ENCODE results near the gene KMT2B.
"Not testable (repeated sequence)": the region's sequence is repeated elsewhere in the genome, so short reads cannot be mapped to it uniquely, and the experiment has no call there.

KMT2B gene

DNA sequence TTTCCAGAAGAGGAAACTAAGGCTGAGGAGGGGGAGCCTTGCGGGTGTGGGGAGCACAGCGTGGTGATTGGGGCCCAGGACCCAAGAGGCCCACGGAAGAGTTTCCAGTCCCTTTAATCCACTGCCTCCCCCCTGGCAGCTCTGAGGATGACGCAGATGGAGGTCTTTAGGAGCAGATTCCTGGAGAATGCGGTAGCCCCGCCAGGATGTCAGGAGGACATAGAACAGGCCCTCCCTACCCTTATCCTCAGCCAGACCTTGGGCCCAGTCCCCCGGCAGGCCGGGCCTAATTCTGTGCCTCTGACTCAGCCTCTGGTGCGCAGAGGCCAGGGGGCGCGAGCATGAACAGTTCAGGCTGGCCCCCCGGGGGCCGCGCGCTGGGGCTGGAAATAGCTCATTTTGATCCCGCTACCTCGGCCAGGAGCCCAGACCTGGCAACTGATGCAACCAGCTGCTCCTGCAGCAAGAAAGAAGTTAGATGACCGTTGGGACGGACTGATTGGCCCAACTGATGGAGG lies 39.5 kb downstream of the KMT2B start:
- no peak for DNase-seq (ENCODE audit: low read depth)

DNA sequence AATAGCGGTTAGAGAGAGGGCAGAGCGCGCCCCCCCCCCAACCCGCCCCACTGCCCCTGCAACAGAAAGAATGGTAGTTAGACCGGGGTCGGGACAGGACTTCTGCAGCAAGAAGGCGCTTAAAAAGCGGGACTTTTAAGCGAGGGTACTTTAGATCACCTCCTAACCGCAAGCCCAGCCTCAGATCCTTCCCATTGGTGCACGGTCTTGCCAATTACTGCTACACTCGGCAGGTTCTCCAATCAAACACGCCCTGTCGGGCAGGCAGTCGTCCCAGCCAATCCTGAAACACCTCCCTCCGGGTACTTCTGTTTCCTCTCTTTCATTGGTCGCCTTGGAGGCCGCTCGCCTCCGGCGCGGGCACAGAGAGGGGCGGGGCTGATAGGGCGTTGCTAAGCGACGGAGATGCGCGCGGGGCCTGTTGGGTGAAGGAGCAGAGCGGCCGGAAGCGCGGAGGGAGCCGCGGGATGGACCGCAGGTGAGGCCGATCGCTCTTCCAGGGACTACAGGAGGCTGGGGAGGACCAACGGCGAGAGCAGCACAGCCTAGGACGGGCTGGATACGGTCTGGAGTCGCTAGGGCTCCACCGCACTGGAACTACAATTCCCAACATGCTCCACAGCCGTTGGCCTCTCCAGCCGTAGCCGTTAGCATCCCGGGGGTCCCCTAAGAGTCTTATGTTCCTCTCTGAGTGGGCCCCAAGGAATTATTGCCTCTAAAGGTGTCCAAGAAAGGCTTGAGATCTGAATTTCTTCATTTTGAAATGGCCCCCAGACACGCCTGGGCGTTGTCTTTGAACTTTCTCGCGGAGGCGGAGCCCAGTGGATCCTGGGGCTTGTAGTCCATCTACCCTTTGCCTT lies 40.2 kb downstream of the KMT2B start, which contains the start of gene PROSER3:
PROSER3 (plus strand) TSS at position 428 of the 860 bp plus-strand sequence; CDS start at position 468, 40 bp downstream.
- peak; percentile 98 for DNase-seq (ENCODE audit: low read depth)

DNA sequence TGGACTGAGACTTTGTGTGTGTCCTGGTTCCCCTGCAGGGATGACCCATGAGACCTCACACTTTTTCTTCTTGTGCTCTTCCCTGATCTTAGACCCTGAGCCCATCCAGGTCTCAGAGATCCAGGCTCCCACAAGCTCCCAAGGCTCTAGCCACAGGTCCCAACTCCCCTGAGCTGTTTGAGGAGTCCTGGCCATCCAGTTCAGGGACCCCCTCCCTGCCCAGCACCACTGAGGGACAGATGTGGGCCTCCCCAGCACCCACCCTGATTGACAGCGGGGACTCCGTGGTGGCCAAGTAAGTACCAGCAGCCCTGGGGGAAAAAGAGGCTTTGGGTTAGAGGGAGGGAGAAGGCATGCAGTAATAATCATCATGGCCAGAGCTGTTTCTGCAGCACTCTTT lies 41.9 kb downstream of the KMT2B start:
- no peak for DNase-seq (ENCODE audit: low read depth)

DNA sequence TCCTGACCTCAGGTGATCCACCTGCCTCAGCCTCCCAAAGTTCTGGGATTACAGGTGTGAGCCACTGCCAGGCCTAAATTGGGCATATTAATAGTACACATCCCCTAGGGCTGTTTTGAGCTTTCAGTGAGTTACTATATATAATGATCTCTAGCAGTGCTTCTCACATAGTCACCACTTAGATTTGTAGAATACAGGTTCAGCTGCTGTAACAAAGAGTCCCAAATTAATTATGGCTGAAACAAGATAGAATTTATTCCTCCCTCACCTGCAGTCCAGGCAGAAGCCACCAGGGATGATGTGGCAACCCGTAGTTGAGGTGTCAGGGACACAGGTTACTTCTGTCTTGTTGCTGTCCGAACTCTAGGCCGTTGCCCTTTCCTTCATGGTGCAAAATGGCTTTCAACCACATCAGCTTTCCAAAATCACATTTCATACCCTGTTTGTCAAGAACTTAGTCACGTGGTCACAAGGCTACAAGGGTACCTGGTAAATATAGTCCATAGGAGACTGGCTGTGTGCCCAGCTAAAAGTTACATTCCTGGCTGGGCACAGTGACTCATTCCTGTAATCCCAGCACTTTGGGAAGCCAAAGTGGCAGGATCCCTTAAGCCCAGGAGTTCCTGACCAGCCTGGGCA lies 43.0 kb downstream of the KMT2B start:
- DNase-seq (ENCODE audit: low read depth): no peak

DNA sequence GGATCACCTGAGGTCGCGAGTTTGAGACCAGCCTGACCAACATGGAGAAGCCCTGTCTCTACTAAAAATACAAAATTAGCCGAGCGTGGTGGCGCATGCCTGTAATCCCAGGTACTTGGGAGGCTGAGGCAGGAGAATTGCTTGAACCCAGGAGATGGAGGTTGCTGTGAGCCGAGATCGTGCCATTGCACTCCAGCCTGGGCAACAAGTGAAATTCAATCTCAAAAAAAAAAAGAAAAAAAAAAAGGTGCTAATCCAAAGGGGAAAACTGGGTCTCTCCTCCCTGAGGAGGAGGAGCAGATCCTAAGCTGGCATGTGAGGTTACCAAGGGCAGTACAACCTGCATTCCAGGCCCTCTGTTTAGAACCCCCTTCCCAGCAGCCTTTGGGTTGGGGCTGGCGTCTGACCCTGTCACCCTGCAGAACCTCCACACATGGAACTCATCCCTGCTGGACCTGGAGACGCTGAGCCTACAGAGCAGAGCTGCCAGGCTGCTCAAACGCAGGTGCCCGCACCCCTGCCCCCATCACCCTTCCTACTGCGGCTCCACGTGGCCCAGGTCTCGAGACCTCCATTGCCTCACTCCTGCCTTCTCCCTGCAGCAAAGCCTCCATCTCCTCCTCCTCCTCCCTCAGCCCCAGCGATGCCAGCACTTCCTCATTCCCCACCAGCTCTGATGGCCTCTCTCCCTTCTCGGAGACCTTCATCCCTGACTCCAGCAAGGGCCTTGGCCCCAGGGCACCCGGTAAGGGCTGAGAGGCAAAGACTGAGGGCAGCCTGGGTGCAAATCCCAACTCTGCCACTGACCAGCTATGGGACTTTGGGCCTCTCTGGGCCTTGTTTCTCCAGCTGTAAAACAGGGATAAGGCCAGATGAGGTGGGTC lies 46.9 kb downstream of the KMT2B start:
- no peak for DNase-seq (ENCODE audit: low read depth)

DNA sequence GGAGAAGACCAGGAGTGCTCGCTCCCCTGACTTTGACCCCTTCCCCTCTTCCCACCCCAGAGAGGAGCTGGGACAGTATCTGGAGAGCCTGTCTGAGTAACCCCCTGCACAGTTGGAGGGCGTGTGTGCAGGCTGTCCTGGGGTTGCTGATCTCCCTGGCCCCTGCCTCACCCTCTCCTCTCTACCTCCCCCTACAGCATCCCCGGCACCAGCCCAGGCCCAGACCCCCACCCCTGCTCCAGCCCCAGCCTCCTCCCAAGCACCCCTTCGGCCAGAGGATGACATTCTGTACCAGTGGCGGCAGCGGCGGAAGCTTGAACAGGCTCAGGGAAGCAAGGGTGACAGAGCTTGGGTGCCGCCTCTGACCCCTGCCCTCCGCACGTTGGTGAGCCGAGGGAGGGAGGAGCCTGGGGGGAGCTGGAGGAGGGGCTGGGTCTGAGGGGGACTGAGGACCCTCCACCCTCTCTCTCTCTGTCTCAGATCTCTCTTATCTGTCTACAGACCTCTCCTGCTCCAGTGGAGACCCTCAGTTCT lies 48.8 kb downstream of the KMT2B start:
- DNase-seq (ENCODE audit: low read depth): no peak

DNA sequence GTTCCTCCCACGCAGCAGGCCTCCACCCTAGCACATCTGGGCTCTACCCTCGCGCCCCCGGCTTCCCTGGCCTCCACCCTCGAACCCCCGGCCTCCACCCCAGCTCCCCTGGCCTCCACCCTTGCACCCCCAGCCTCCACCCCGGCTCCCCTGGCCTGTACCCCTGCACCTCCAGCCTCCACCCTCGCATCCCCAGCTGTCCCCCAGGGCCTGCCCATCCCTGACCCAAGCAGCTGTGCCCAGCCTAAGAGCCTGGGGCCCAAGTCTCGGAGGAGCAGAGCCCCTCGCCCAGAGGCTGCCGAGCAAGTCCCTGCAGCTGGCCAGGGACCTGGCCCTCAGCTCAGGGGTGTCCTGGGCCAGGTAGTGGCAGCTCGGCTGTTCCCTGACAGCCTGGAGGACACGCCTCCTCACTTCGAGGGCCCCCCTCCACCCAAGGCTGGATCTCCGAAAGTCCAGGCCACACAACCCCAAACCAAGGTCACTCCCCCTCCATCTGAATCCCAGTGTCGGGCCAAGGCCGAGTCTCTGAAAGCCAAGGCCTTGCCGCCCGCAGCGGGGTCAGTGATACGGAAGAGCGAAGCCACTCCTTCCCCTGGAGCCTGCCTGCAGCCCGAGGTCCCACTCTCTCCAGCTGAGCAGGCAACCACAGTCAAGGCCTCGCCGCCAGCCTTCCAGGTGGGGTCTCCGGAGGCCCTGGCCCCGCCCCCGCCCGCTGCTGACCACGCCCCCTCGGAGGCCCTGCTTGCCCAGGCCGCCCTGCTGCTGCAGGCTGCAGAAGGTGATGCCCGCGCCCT lies 49.7 kb downstream of the KMT2B start:
- DNase-seq (ENCODE audit: low read depth): no peak

DNA sequence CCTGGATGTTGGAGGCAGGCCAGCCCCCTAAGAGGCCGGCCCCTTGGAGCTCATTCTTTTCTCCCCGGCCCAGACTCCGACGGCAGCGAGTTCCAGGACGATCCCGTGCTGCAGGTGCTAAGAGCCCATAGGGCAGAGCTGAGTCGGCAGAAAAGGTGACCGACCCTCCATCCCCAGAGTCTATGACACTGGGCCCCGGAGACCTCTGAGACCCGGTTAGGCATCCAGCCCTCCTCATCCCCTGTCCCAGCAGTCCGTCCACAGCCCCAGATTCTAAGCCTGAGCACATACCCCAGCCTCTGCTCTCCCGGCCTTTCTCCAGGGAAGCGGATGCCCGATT lies 50.2 kb downstream of the KMT2B start:
- no peak for DNase-seq (ENCODE audit: low read depth)

DNA sequence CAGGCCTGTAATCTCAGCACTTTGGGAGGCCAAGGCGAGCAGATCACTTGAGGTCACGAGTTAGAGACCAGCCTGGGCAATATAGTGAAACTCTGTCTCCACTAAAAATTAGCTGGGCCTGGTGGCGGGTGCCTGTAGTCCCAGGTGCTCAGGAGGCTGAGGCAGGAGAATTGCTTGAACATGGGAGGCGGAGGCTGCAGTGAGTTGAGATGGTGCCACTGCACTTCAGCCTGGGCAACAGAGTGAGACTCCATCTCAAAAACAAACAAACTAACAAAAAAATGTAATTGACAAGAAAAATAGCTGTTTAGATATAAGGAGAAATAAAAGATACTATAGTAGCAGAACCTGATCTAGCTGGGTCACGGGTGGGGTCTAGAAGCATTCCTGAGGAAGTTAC lies 54.6 kb downstream of the KMT2B start:
- DNase-seq (ENCODE audit: low read depth): not testable (repeated sequence)

DNA sequence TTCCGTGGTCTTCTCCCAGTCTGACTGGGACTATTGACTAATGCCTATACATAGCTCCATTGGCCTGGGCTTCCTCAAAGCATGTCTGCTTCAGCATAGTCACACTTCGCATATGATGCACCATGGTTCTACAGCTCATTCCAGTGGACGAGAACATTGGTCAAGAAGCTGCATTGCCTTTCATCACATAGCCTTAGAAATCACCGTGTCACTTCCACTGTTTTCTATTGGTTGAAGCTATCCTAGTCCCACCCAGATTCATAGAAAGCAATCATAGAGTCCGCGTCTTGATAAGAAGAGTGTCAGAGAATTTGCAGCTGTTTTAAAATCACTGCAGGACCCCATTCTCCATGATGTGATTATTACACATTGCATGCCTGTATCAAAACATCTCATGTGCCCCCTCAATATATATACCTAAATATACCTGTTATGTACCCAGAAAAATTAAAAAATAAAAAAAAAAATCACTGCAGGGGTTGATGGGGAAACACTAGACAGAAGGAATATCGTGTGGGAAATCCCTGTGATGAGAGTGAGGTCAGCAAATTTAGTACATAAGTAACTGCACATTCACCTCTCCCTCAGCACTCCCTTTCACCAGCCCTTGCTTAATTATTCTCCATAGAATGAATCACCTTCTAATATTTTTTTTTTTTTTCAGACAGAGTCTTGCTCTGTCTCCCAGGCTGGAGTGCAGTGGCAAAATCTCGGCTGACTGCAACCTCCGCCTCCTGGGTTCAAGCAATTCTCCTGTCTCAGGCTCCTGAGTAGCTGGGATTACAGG lies 55.4 kb downstream of the KMT2B start:
- no peak for DNase-seq (ENCODE audit: low read depth)

DNA sequence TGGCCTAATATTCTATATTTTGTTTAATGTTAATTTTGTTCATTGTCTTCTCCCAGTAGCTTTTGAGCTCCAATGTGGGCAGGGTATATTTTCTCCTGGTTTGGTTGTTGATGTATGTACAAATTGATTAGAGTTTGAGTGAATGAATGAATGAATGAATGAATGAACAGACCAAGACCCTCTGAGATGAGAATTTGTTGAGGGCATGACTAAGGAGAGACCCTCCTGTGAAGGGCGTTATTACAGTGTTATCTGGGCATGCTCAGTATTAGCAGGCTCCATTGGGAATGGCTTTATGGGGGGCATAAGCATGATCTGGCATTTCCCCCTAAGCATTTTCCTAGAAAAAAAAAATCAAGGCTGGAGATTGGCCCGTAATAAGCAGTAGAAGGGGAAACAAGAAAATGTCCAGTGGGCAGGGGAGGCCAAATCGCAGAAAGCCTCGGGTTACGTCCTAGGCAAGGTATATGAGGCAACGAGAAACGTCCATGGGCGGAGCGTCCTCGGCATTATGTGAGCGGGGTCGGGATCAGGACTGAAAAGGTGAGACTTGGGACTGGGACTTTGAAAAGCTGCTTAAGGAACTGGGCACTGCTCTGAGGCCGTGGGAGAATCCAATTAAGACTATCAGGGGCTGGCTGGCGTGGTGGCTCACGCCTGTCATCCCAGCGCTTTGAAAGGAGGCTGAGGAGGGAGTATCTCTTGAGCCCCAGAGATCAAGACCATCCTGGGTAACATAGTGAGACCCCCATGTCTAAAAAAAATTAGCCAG lies 56.7 kb downstream of the KMT2B start:
- DNase-seq (ENCODE audit: low read depth): no peak

DNA sequence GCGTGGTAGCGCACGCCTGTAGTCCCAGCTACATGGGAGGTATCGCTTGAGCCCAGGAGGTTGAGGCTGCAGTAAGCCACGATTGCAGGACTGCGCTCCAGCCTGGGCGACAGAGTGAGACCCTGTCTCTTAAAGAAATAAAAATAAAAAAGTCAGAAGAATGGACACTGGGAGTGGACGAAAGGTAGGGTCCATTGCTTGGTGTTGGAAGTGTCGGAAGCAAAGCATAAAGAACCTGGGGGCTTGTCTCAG lies 57.2 kb downstream of the KMT2B start:
- DNase-seq (ENCODE audit: low read depth): no peak

DNA sequence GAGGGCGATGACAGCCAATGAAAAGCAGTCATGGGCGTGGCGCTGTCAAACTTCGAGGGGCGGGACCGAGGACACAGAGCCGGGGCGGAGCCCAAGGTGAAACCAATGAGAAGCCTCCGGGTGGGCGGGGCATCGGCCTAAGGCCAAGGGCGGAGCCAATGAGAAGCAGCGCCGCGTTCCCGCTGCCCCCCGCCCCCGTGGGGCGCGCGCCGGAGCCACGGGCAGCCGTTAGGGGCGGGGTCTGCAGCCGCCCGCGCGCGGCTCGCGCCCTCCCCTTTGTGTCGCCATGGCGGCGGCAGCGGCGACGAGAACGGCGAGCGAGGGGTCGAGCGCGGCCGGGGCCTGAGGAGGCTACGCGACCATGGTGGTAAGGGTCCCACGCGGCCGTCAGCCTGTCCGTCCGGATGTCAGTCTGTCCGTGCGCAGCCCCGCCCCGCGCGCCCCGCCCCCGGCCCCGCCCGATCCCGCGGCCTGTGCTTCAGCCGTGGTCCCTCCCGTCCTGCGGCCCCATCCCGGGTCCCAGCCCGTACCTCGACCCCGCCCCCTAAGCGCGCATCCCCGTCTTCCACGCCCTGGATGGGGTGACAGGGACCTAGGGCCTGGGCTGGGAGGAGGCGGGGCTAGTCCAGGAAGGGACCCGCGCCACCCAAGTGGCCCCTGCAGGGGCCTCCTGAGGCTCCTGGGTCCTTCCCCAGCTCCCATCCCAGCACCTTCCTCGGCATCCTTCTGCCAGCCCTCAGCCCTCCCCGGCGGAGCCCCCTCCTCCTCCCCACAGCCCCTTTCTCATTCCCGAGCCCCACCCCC lies 57.7 kb downstream of the KMT2B start, which contains the start of gene ARHGAP33:
ARHGAP33 (plus strand) TSS at position 267 of the 804 bp plus-strand sequence; CDS start at position 362, 95 bp downstream.
- peak; percentile 99 for DNase-seq (ENCODE audit: low read depth)

DNA sequence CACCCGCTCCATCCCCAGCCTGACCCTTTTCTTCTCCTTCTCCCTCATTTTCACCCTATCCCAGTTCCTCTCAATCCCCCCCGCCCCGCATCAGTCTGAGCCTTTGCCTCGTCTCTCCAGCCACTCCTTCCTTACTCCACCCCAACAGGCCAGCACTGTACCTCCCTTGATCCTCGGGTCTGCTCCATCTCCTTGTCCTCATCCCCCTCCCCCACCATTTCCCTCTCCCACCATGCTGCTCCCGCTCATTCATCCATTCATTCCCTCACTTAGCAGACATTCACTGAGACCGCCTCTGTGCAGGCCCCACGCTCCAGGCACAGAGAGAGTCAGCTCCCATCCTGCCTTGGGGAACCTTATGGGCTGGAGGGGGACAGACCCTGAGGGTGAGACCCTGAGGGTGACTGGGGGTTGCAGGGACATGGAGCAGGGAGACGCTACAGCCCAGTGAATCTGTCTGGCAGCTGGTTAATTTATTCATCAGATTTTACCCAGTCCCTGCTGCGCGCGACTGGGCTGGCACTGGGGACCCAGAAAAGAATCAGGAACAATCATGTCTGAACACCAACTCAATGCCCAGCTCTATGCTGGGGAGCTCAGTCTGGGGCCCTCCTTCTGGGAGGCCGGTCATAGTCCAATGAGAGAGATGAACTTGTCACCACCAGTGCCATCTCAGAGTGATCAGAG lies 58.4 kb downstream of the KMT2B start:
- no peak for DNase-seq (ENCODE audit: low read depth)

DNA sequence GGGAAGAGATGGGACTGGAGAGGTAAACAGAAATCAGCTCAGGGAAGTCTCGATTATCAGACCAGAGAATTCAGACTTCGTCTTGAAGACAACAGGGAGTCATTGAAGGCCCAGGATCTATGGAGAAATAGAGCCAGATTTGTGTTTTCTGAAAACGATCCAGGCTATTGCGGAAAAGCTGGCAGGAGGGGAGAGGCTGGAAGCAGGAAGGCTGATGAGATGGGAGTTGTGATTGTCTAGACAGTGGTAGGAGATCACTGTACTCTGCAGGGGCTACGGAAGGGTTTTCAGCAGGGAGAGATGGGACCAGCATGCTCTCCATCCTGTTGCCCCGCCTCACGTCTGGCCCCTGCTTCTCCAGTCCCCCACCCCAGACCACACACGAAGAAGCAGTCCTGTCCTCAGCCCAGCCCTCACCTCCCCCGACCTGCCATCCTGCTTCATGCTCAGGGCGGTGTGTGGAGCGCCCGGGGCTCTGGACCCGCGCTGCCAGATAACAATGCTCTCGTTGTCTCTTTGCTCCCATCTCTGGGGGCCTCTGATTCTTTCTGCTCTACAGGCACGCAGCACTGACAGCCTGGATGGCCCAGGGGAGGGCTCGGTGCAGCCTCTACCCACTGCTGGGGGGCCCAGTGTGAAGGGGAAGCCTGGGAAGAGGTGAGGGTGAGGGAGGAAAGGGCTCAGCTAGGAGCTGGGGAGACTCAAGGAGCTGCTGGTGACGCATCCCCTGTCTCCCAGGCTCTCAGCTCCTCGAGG lies 59.5 kb downstream of the KMT2B start:
- DNase-seq (ENCODE audit: low read depth): no peak

DNA sequence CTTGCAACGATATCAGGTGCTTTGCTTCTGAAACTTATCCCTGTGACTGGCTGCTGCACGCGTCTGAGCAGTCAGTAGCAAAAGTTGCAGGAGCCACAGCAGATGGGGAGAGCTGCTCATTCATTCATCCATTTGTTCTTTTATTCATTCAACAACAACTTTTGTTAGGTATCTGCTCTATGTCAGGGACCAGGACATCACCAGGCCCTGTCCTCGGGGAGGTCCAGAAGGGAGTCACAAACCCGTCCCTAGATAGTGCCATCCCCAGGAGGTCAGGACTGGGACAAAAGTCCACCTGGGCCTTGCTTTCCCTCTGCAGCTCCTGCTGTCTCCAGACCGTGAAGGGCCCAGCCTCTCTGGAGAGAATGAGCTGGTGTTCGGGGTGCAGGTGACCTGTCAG lies 60.2 kb downstream of the KMT2B start:
- no peak for DNase-seq (ENCODE audit: low read depth)

DNA sequence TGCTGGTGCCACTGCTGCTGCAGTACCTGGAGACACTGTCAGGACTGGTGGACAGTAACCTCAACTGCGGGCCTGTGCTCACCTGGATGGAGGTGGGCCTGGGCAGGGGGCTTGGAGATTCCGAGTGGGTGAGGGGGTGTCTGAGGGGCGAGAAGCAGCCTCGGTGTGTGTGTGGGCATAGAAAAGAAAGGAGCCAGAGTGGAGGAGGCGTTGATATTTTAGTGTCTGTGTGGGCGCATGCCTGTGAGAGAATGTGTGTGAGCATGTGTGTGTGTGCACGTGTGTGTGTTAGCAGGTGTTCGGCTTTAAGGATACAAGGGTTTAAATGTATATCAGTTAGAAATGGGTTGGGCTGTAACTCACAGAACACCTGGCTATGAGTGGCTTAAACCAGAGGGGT lies 61.2 kb downstream of the KMT2B start:
- DNase-seq (ENCODE audit: low read depth): no peak

DNA sequence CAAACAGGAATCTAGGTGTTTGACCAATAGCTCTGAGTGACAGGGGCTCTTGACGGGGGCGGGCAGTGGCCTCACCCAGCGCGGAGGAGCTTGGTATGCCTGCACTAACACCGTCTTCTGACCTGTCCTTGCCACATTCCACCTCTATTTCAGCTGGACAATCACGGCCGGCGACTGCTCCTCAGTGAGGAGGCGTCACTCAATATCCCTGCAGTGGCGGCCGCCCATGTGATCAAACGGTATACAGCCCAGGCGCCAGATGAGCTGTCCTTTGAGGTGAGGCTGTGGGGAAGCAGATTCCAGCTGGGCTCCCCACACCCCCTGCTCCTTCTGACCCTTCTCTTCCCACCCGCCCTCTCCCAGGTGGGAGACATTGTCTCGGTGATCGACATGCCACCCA lies 62.3 kb downstream of the KMT2B start:
- no peak for DNase-seq (ENCODE audit: low read depth)
